ENCODE data around the gene SH3PXD2A.
A peak's percentile ranks its signal among the peaks of the same experiment; 100 is the strongest.

Gene SH3PXD2A, protein sequence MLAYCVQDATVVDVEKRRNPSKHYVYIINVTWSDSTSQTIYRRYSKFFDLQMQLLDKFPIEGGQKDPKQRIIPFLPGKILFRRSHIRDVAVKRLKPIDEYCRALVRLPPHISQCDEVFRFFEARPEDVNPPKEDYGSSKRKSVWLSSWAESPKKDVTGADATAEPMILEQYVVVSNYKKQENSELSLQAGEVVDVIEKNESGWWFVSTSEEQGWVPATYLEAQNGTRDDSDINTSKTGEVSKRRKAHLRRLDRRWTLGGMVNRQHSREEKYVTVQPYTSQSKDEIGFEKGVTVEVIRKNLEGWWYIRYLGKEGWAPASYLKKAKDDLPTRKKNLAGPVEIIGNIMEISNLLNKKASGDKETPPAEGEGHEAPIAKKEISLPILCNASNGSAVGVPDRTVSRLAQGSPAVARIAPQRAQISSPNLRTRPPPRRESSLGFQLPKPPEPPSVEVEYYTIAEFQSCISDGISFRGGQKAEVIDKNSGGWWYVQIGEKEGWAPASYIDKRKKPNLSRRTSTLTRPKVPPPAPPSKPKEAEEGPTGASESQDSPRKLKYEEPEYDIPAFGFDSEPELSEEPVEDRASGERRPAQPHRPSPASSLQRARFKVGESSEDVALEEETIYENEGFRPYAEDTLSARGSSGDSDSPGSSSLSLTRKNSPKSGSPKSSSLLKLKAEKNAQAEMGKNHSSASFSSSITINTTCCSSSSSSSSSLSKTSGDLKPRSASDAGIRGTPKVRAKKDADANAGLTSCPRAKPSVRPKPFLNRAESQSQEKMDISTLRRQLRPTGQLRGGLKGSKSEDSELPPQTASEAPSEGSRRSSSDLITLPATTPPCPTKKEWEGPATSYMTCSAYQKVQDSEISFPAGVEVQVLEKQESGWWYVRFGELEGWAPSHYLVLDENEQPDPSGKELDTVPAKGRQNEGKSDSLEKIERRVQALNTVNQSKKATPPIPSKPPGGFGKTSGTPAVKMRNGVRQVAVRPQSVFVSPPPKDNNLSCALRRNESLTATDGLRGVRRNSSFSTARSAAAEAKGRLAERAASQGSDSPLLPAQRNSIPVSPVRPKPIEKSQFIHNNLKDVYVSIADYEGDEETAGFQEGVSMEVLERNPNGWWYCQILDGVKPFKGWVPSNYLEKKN

DNA sequence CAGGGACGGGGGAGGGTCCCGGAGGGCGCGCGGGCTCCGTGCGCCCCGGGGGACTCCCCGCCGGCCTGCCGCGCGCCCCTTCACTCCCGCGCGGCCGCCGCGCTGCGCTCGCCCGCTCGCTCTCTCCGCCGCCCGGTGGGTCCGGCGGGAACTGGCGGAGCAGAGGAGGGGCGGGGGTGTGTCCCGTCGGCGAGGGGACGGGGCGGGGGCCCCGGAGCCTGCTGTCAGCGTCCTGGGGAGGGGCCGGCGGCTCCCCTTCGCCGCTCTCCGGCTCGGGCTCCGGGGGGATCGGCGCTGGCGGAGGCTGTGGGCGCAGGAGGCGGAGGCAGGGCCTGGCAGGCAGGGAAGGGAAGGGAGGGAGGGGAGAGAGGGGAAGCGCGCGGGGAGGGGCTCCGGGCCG is at the start of gene SH3PXD2A:
Gene SH3PXD2A (minus strand): TSS at position 153 of the 400 bp plus-strand sequence. CDS start 310 bp downstream, outside the sequence.
- DNase-seq: peak; percentile 28 to 74 (median 43)

DNA sequence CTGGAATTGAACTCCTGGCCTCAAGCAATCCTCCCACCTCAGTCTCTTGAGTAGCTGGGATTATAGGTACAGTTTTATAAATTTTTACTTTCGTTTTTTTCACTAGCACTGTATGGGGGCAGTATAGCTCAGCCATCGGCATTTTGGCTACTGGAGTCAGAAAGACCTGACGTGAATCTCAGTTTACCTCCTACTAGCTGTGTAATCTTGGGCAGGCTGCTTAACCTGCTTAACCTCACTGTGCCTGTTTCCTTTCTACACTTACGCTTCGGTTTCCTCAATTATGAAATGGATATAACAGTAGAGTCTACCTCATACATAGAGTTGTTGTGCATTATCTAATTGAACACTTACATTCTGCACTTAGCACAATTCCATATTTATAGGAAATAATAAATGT is 45.9 kb upstream of the SH3PXD2A start:
- no peak for DNase-seq

DNA sequence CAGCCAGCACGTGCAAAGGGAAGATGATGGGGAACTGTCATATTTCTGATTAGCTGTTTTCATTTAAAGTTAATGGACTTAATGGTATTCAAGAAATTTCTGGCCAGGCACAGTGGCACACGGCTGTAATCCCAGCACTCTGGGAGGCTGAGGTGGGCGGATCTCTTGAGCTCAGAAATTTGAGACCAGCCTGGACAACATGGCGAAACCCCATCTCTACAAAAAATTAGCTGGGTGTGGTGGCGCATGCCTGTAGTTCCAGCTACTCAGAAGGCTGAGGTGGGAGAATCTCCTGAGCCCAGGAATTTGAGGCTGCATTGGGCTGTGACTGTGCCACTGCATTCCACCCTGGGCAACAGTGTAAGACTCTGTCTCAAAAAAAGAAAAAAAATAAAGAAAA is 43.9 kb upstream of the SH3PXD2A start:
- no peak for DNase-seq

DNA sequence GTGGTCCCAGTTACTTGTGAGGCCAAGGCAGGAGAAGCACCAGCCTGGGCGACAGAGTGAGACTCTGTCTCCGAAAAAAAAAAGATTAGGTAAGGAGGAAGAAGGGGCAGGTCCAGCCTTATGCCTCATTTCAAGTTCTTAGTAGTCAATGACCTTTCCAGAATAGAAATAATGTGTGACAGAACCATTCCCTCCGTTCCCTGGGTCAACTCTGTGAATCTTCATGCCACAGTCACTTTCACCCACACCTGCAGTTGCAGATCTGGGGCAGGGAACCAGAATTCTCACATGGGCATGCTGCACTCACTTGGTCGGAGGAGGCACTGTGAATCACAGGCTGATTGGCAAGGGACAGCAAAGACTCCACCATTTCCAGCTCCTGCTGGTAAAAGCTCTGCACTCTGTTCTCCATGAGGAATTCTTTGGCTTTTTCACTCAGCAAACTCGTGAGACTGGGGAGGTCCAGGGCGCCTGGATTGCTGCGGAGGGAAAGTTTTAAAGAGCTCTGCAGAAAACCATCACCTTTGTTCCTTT is 41.9 kb upstream of the SH3PXD2A start:
- no peak for DNase-seq

DNA sequence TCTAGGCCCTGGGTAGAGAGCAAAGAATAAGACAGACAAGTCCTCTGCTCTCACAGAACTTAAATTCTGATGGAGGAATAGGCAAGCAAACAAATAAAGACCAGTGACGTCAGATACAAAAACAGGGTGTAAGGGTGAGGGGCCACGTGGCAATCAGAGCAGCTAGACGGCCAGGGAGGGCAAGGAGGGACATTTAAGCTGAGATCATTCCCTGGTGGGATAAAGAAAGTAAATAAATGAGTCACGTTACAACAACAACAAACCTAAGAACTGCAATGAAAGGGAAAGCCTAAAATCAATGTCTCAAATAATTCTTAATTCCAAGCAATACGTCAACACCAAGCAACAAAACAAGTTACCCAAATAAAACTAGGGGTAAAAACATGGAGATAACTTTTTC is 40.8 kb upstream of the SH3PXD2A start:
- no peak for DNase-seq

DNA sequence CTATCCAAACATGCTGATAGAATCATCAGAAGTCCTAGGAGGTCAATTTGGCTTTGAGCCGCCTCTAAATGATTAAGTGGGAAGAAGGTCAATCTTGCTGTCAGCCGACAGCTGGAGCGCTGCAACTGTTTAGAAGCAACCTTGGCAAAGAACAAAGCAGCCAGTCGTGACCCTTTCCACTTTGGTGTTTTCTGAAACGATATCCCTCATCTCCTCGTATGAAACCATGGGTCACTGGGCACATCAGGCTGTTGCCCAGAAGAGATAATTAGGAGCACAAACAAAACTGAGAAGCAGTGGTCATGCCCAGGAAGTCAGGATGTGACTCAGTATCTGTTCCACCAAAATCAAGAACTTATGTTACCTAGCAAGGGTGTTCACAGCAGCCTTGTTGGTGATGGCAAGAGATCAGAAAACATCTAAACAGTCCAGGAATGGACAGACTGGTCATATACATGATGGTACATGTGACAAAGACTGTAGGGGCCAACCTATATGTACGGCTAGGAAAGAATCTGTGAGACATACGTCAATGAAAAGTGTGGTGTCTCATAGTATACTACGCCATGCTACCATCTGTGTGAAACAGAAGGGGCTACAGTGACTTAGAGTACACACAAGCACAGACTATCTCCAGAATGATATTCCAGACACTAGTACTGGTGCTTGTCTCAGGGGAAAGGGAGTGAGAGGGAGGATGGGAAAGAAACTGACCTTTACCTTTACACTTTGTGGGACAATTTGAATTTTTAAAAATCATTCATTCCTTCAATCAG is 40.2 kb upstream of the SH3PXD2A start:
- DNase-seq: no peak

DNA sequence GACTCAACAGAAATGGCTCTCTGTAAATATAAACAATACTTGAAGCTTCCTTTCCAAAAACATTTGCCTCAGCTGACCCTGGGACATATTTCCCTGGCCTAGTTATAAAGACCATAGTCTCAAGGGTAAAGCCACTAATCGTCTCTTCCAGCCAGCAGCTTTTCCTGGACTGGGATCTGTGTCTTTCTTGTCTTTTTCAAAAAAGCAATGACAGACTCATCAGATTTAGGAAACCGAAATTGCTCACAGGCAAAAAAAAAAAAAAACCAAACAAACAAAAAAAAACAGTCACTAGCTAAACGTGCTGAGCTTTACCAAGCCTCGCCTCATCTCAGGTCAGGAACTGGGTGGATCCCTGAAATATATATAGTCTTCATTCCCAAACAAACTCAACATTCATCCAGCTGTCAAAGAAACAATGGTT is 39.1 kb upstream of the SH3PXD2A start:
- peak in 1 of 3 donors; percentile 31 for DNase-seq

DNA sequence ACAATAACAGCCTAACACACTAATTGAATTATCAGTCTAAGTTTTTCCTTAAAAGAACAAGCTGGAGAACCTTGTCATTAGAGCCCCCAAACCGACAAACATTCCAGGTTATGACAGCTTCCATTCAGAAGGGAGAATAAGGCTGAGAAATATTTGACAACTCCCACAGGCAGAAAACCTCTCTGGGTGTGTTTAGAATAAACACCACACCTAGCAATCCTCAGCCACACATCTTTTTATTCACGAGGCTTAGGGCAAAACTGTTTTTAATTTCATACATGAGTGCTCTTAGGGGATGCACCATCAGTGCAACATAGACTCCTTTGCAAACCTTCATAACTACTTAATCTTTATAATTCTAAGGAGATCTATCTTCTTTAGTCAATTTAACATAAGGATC is 38.4 kb upstream of the SH3PXD2A start:
- DNase-seq: no peak

DNA sequence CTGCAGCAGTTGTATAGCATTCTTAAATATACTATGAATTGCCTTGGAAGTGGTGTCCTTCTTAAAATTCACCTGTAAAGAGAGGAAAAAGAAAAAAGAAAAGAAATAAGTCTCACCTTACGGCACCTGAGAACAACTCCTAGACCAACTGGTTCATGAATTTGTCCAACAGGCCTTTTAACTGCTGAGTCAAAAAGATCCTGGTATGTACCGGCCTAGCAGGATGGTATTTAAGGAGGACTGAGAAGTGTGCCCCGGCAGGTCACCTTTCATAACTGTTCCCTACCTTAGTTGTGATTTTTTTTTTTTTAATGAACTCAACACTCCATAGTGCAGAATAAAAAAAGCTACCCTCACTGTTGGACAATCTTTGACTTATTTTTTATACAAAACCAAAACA is 36.8 kb upstream of the SH3PXD2A start:
- no peak for DNase-seq

DNA sequence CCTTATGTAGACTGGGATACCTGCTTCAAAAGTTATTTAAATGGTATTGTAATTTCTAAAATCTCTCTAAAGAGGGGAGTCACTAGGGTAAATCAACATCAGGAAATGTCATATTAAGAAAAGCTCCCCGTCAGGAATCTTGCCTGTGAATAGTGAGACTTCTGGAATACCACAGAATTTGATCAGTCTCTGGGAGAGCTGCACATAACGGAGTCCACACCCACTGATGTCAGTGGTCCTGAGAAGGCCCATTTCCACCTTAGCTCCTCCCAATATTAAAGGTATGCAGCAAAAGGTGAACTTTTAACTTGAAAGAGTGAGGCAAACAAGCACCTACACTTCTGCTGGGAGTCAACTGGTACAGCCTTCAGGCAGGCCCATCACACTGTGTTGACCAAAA is 35.3 kb upstream of the SH3PXD2A start:
- DNase-seq: no peak

DNA sequence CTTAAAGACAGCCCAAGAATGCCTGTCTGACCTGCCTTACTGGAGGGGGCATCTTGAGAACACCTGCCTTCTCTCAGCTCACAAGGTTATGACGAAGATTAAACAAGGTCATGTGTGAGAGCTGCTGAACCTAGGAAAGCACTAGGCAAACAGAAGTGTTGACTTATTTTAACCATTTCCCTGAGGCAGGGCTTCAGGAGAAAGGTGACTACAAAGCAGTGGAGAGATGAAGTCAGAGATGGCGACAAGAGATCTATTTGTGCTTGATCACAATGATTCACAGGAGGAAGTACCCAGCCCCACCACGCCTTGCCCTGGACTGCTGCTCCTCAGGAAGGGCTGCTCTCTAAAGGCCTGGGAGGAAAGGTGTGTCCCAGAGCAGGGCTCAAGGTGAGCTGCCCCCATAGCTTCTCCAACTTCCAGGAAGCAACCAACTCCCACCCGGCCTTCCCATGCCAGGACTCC is 34.9 kb upstream of the SH3PXD2A start:
- peak; percentile 43 to 57 (median 50) for DNase-seq

DNA sequence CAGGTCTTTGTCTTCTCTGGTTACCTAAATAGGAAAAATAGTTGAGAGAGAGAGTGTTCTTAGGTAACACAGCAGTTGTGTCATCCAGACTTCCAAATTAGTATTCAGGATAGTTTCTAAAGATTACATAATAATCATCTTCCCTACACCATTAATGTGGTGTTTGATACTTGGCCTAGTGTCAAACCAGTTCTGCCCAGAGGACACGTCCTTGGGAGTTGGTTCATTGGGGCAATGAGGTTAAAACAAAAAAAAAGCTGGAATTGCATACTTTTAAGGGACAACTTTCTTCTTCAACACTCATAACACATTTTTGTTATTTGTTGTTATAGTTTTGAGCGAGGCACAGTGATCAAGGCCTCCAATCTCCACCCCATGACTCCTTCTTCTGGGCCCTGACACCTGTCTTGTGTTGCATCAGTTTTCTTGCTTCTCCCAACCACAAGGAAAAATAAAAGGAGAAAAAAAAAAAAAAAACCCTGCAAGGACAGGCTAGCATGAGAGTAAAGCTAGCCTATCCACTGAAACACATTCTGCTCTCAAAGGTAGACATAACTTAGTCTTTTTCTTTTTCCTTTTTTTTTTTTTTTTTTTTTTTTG is 33.8 kb upstream of the SH3PXD2A start:
- no peak for DNase-seq

DNA sequence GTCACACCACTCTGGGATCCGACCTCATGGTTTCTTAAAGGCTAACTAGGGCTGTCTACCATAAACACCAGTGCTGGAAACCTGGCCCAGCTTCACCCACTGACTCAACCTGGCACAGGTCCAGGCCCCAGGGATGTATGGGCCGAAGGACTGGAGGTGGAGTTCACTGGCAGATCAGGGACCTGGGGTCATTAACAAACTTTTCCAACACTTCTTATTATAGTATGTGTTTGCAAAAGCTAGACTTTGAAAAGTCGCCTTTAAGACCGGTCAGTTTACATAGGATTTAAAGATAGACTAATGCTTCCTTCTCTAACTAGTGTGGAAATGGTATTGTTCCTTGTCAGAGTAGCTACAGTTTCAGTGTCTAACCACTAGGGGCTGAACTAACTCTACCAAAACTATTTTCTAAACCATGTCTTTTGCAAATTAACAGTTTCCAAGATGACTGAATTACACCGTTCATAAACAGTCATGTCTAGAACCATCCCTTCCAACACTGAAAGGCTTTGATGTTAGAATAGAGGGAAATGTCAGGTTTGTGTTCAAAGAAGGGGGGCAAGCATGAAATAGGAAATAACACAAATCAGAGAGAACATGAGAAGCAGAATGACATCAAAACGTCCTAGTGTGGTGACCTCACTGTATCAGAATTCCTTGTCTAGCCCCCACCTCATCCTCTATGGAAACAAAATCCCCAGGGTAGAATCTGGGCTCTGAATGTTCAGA is 32.9 kb upstream of the SH3PXD2A start:
- peak; percentile 46 to 75 (median 71) for DNase-seq

DNA sequence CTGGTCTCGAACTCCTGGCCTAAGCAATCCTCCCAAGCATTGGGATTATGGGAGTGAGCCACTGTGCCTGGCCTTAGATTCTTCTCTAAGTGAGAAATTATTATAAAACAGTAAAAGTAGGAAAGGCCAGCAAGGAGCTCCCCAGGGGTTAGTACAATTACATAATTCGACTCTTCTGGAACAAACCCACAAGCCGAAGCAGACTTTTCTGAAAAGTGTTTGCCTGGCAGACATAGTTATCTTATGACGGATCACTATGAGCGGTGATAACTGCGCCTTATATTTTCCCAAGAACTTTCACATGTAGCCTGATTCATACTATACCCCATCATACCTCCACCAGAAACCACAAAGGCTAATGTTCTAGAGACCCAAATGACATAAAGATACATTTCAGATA is 30.2 kb upstream of the SH3PXD2A start:
- DNase-seq: no peak

DNA sequence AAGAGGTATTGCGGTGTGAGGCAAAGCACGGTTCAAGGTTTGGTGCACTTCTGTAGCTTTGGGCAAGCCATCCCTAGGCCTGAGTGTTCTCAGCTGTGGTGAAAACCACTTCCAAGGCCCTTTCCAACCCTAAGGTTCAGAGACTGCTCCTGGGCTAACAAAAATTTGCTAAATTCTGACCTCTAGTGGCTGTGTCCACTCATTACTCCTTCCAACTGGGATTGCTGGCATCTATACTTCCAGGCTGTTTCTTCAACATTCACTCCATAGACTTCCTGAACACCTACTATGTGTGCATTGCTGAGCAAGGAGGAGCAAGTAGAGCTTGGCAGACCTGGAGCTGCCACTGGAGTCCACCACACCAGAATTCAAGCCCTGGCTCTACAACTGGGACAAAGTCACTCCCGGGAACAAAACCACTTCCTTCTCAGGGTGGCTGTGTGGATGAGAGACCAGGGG is 29.3 kb upstream of the SH3PXD2A start:
- peak; percentile 63 to 73 (median 67) for DNase-seq

DNA sequence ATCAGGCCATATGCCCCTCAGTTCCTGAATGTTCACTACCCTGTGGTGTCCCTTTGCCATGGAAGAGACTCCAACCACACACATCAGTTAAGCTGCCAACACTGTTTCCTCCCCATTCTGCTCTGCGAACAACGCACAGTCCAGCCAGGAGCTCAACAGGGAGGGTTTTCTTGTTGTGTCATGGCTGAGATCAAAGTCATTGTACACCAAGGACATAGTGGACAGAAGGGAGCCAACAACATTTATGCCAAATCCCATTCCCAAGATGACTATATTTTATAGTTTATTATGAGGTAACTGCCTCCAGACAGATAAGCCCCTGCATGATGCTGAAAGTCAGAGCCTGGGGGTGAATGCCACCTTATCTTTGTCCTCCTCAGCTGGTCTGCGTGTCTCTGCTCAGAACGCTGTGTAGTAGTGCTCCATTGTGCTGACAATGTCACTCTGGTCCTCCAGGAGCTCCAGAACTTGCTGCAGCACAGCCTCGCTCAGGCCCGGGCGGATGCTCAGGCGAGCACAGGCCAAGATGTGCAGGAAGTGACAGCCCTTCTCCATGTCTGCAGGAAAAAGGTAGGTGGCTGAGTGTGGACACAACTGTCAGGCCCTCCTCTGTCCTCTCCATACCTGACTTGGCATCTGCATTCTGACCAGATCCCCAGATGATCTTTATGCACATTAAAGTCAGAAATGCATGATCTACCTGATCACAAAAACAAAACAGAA is 27.1 kb upstream of the SH3PXD2A start:
- DNase-seq: no peak

DNA sequence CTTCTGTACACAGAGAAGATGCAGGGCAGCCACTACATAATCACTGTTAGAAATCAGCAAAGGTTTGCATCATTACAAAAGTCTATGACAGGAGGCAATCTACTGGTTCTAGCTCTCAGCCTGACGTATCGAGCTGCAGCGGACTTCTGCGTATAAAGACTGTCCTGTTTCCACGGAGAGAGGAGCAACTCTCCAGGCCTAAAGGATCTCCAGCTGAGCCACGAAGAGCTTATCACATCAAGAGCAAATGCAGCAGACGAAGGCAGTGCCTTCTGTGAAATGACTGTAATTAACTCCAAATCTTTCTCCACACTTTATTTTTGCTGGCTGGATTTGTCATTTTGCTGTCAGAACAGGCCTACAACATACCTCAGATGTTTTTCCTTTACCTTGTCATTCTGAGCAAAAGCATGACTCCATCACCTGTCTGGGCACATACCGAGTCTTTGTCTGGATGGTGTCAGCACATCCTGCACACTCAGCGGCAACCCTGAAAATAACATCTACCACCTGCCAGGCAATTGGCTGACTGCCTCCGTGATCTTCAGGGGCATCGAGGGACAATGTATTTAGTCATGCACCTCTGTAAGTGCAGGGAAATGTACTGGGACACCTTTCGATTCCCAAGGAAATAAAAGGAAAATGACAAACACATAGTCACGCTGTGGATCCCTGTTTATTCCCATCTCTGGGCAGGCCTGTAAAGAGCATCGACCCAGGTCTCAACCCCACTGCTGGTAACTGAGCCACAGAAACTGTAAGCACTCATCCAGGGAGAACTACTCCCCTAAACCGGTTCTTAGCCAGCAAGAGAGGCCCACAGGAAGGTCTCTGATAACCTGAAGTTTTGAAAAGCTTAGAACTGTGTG is 26.3 kb upstream of the SH3PXD2A start:
- DNase-seq: no peak

DNA sequence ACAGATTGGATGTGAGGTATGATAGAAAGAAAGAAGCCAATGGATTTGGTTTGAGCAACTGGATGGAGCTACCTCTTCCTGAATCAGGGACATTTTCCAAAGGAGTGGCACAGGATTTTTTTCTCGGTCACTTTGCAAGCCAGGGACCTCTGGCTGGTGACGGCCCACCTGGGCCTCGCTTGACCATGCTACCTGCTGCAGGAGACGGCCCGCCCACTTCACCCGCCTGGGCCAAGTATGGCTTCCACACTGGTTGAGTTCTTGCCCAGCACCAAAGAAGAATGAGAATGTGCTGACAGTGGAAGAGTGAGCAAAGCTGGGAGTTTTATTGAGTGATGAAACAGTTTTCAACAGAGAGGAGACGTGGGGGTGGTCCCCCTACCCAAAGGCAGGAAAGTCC is 24.5 kb upstream of the SH3PXD2A start:
- no peak for DNase-seq

DNA sequence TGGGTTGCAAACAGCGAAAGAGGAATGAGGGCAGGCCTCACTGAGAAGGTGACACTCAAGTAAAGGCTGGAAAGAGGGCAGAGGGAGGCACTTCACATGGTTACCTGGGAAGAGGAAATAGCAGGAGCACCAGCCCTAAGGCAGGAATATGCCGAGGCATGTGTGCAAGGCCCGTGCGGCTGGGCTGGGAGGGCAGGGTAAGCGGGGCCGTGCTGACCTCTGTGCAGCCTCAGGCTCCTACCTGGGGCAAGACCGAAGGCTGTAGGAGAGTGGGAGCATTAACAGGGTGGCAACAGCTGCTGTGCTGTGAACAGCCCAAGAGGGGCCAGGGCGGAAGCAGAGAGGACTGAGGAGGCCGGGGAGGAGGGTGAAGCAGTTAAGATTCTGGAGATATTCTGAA is 24.0 kb upstream of the SH3PXD2A start:
- DNase-seq: no peak
